ENCODE data around the gene INSRR.

The INSRR gene

DNA sequence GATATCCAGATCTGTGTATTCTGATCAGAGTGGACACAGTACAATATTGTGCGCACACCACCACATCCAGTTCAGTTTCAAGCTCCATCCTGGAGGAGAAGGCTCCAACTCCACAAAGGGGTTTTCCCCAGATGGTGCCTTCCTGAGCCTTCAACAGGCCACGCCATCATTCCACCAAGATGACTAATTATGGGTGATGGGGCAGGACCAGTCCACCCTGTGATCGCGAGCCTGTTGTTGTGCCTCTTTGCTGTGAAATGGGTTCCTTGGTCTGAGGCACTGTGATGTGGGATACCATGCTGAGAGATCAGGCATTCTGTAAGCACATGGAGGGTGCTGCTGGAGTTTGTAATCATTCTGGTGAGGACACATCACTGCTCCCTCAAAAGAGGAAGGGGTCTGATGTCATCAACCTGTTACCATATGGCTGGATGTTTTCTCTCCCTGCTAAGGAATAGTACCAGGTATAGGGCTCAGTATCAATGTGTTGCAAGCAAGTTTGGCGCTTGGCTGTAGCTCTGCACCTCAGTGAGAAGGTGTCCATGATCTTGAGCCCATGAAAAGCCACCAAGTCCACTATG, 35.6 kb downstream of the INSRR start:
- TF ChIP-seq GATA2 (IDR thresholded peaks at IDR 0.05; ENCODE audit: low read depth, low read length) (no peak), GATA3 (IDR thresholded peaks at IDR 0.05; ENCODE audit: low read depth, low read length) (no peak)

- no peak for TF ChIP-seq GATA3 (IDR thresholded peaks at IDR 0.05; ENCODE audit: low read depth, low read length)
- no peak for TF ChIP-seq GATA2 (IDR thresholded peaks at IDR 0.05; ENCODE audit: low read depth, low read length)
These were observed 36.2 kb downstream of the INSRR start for GRCh38 chr1:156822680-156823079.

GRCh38 chr1:156821801-156822200, 37.1 kb downstream of the INSRR start:
- no peak for TF ChIP-seq GATA2 (IDR thresholded peaks at IDR 0.05; ENCODE audit: low read depth, low read length)
- no peak for TF ChIP-seq GATA3 (IDR thresholded peaks at IDR 0.05; ENCODE audit: low read depth, low read length)

DNA sequence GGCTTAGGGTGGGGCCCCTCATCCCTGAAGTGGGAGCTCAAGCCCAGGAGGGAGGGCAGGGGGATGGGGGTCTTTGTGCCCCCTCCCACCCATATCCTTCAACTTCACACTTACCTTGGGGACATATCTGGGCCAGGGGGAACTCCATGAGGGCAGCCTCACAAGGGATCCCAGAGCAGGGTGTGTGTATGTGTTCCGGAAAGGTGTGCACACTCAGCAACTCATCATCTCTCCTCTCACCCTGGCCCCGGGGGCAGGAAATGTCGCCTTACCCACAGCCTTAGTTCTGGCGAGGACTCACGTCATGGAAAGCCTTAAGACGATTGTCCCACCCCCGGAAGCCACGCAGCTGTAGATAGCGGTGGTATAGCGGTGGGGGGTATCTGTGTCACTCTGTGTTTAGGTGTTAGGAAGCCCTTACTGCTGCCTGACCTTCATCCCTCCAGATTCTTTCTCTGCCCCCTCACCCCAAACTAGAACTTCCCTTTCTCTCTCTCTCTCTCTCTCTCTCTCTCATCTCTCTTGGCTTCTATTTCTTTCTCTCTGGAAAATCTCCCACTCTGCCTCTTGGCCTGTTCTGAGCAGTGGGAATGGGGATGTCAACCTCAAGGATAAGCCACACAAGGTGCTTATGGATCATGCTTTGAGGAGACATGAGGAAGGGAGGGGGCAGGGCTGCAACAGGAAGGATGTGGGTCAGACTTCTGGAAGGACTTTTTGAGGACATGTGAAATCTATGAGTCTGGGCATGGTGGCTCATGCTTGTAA, 42.2 kb downstream of the INSRR start, which contains the start of gene SH2D2A:
SH2D2A (minus strand) TSS at position 288 of the 768 bp plus-strand sequence; CDS start at position 148, 140 bp downstream.
- TF ChIP-seq GATA2 (IDR thresholded peaks at IDR 0.05; ENCODE audit: low read depth, low read length) (no peak), GATA3 (IDR thresholded peaks at IDR 0.05; ENCODE audit: low read depth, low read length) (no peak)

- TF ChIP-seq GATA2 (IDR thresholded peaks at IDR 0.05; ENCODE audit: low read depth, low read length) (no peak), GATA3 (IDR thresholded peaks at IDR 0.05; ENCODE audit: low read depth, low read length) (no peak)
These were observed 42.9 kb downstream of the INSRR start for GRCh38 chr1:156815961-156816422.

- no peak for TF ChIP-seq GATA2 (IDR thresholded peaks at IDR 0.05; ENCODE audit: low read depth, low read length)
- TF ChIP-seq GATA3 (IDR thresholded peaks at IDR 0.05; ENCODE audit: low read depth, low read length), result no peak
These were observed 43.5 kb downstream of the INSRR start for GRCh38 chr1:156815307-156815826.

DNA sequence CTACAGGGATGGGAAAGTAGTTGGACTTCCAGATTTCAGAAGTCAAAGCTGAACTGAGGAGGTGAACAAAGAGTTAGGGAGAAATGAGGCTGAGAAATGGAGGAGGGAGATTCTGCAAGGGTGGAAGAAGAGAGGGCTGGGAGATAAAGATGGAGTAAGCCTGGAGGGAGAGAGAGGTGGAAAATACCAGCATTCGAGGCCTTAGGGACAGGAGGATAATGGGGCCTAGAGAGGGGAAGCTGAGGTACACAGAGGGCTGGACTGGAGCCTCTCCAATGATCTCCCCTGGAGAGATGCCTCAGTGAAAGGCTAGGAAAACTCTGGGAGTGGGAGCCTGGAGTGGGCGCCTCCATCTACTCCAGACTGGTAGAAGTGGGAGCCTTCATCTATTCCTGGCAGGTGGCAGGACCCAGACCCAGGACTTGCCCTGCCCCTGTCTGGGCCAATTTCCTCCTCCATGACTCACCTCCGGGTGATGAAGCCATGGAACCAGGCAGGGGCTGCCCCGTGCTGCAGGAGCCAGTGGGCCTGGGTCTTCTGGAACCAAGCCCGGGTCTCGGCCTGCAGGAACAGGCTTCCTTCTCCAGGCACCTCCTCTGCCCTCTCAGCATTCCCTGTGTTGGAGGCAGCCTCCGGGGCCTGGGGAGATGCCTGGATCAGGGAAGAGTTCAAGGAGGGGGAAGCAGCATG, 44.2 kb downstream of the INSRR start:
- TF ChIP-seq GATA2 (IDR thresholded peaks at IDR 0.05; ENCODE audit: low read depth, low read length), result no peak

- TF ChIP-seq GATA2 (IDR thresholded peaks at IDR 0.05; ENCODE audit: low read depth, low read length) (no peak), GATA3 (IDR thresholded peaks at IDR 0.05; ENCODE audit: low read depth, low read length) (no peak)
These were observed 45.0 kb downstream of the INSRR start for GRCh38 chr1:156813750-156814570.

DNA sequence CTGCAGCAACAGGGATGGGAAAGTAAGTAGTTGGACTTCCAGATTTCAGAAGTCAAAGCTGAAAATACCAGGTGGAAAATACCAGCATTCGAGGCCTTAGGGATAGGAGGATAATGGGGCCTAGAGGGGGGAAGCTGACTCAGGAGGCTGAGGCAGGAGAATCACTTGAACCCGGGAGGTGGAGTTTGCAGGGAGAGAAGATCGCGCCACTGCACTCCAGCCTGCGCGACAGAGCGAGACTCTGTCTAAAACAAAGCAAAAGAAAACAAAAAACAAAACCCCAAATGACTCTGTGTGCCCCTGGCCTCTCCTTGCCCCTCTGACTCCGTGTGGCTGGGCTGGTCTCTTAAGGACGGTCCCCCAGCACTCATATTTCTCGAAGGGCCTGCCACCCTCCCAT, 45.6 kb downstream of the INSRR start:
- TF ChIP-seq GATA3 (IDR thresholded peaks at IDR 0.05; ENCODE audit: low read depth, low read length), result no peak
- TF ChIP-seq GATA2 (IDR thresholded peaks at IDR 0.05; ENCODE audit: low read depth, low read length), result no peak

GRCh38 chr1:156812293-156812990, 46.5 kb downstream of the INSRR start:
- TF ChIP-seq GATA3 (IDR thresholded peaks at IDR 0.05; ENCODE audit: low read depth, low read length), result no peak
- no peak for TF ChIP-seq GATA2 (IDR thresholded peaks at IDR 0.05; ENCODE audit: low read depth, low read length)

- no peak for TF ChIP-seq GATA3 (IDR thresholded peaks at IDR 0.05; ENCODE audit: low read depth, low read length)
- TF ChIP-seq GATA2 (IDR thresholded peaks at IDR 0.05; ENCODE audit: low read depth, low read length), result no peak
These were observed 47.7 kb downstream of the INSRR start for GRCh38 chr1:156811168-156811567.

DNA sequence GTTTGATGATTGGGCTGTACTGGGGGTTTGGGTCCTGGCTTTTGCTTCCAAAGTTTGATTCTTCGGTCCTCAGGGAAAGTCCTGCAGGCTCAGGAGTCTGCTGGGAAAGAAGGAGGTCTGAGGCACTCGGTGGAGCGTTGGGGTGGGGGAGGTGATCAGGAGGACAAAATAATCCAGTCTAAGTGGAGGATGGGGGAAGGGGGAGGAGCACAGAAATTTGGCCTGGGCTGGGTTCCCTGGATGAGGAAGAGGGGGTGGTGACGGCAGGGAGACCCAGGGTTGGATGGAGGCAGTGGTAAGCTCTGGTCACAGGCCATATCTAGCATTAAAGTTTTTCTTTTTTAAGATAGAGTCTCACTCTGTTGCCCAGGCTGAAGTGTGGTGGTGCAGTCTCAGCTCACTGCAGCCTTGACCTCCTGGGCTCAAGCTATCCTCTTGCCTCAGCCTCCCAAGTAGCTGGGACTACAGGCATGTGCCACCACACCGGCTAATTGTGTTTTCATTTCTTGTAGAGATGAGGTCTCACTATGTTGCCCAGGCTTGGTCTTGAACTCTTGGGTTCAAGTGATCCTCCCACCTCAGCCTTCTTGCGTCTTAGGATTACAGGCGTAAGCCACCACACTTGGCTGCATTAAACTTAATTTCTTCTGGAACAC, 49.1 kb downstream of the INSRR start:
- TF ChIP-seq GATA3 (IDR thresholded peaks at IDR 0.05; ENCODE audit: low read depth, low read length) (no peak), GATA2 (IDR thresholded peaks at IDR 0.05; ENCODE audit: low read depth, low read length) (no peak)

GRCh38 chr1:156809281-156809680, 49.6 kb downstream of the INSRR start:
- no peak for TF ChIP-seq GATA2 (IDR thresholded peaks at IDR 0.05; ENCODE audit: low read depth, low read length)
- TF ChIP-seq GATA3 (IDR thresholded peaks at IDR 0.05; ENCODE audit: low read depth, low read length), result no peak

Data from SH-SY5Y (cell line).